GM18499 (cell line): ENCODE measurements around the gene ENOX1.

Source experiments
- ATAC-seq: cut with Tn5 transposase; IDR thresholded peaks from one replicate; pipeline ENCODE4 v1.9.1; 2021; ENCODE audit warnings: moderate number of reproducible peaks; ENCODE audit not compliant: insufficient read depth, unreplicated experiment

The ENOX1 gene

DNA sequence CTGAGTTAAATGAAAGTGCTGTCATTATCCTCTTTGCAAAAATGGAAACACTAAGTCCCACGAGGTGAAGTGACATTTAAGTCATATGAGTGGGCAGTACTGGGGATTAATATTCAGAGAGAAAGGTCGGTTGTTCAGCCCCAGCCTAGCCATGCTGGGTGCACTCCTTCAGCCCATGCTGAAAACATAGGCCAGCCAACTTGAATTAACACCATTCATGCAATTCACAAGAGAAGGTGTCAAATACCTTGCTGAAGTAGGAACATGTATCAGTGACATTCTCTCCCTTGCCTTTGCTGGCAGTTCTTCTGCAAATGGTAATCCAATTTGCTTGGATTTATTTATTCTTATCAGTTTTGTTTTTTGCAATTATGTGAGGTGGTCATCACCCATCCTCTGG is 507.1 kb downstream of the ENOX1 start:
- no peak for ATAC-seq

DNA sequence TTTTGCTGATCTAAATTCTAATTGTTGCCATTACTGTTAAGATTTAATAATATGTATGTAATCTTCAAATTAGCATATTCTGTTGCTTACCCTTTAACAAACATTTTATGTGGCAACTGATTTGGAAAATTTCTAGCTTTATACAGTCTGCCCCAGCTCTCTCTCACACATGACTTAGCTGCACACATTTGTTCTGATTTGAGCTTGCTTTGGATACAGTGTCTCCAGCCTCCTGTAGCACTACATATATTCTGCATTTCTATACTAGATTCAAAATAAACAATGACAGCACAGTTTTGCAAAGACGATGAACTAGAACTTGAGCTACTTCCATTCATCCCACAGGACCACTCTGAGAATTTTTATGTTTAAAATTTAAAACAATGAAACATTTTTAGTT is 508.6 kb downstream of the ENOX1 start:
- ATAC-seq = no peak

DNA sequence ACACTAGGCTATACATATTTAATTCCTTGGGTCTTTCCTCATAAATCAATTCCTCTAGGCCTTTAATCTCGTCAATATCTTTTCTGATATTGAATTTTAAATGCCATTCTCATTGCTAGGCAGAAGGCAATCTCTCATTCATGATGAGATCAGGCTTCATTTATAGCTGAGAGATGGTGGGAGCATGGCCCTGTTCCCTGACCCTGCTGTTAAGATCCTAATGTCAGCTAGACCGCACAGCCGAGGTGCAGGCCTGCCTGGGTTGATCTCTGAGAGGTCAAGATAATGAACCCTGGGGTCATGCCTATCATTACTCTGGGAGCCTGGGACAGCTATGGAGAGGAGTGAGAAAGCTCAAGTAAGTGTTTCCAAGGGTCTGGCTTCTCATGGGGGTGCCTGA is 509.6 kb downstream of the ENOX1 start:
- ATAC-seq = no peak

DNA sequence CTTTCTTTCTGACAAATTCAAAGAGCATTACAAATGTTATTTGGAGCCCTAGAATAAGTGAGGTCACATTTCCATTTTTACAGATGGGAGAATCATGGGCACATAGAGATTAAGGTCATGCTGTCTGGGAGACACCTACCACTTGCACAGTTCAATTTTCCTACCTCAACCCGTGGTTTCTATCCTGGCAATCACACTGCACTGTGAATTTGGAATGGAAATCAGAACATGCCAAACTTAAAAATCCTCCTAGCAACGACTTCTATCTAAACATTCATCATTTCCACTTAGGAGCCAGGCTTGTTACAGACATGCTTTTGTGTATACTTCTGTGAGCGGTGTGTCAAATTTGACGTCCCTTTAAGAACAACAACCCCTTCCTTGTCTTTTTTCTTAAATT is 511.9 kb downstream of the ENOX1 start:
- no peak for ATAC-seq

DNA sequence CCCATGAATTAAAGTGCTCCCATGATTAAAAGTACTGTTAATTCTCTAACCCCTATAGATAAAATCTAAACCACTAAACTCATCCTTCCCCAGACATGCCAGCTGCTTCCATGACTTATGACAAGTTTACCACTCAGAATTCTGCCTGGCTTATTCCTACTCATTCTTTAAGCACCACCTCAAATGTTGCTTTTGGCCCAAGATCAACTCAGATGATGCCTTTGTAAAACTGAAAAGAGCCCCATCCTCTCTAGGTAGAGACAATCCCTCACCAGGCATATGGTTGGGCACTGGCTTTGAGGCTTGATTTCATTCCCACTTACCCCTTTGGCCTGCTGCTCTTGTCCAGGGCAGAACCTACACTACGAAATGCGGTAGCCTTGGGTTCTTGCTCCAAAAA is 513.4 kb downstream of the ENOX1 start:
- no peak for ATAC-seq

DNA sequence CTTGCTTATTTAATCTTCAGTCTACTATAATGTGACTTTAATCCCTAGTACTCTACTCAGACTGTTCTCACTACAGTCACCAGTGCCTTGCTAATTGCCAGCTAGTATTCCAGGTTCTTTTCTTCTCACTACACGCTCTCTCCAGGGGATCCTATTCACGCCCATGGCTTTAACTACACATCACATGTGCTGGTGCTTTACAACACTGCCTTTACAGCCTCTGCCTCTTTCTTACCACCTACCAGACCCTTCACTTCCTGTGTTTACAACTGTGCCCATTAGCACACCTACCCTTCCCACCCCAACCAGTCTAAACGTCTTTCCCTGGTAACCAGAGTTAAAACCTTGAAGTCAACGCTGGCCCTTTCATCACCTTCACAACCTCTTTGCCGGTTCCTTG is 513.9 kb downstream of the ENOX1 start:
- no peak for ATAC-seq

DNA sequence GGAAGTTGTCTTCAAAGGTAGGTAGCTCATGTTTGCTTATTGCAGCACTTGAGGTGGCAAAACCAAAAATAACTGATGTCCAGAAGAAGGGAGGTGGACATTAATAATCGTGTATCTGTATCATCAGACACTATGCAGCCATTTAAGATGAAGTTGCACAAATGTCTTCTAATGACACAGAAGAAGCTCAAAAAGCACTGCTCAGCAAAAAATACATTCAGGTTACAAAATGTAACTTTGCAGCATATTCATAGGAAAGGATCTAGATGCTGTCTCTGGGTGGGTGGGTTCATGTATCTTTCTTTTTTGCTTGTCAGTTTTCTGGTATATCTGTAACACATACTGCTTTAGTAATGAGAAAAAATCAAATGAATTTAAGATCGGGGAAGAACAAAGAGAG is 515.6 kb downstream of the ENOX1 start:
- ATAC-seq = no peak

DNA sequence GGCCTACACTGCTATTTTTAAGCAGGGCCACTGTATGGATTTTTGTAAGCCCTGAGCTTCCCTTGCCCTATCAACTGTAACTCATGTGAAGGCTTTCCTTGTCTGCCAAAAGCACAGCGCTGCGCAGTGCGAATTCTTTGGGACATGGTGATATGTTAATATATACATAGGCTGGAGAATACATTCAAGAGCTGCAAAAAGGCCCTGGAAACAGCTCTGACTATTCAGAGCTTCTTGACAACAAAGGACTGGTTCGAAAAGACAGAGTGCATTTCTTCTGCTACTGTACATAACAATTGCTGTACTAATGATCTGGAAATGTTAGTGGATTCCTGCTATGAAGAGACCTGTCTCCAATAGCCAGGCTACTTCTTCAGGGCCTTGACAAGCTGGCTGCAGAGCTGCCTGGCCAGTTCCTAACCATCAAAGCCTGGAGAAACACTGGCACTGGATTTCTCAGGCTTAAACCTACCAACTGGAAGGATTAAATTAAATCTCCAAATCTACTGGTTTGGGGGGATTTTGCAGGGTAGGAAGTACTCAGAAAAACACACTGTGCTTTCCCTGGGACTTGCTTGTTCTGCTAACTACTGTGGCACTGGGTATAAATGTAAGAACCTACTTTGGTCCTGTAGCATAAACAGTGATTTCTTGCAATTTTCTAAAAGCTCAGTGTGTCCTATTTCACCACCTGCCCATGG is 516.5 kb downstream of the ENOX1 start:
- no peak for ATAC-seq

DNA sequence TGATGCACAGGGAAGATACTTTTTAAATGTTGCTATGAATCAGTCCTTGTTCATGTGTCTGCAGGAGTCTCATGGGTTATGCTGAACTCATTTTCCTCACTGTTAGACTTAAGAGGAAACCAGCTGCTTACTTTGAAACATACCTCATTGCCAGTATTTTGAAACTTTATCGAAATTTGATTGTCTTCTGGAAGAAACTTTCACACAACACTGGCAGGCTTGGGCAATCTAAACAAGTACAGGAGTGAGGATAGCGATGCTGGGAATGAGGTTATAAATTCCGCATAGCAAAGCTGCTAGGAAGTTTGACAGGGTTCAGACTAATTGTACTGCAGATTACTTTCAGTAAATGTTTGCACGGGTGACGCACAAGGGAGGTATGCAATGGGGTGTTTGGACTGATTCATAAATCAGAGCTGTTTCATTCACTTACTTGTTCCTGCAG is 517.7 kb downstream of the ENOX1 start:
- ATAC-seq = no peak

DNA sequence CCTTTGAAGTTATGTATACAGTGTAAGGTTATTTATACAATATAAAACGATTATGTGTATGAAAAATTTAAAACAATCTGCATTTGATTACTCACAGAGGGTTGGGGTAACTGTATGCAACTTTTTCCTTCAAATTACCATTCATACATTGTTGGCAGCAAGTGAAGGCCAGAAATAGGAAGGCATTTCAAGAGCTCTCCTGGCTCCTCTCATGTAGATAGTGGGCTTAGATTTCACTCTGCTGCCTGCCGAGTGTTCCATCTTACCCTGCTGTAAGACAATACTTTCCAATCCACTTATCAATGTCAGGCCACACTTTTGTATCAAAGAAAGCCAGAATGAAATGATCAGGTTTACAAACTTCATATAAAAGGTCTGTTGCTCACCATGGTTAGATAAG is 518.1 kb downstream of the ENOX1 start:
- ATAC-seq = no peak

DNA sequence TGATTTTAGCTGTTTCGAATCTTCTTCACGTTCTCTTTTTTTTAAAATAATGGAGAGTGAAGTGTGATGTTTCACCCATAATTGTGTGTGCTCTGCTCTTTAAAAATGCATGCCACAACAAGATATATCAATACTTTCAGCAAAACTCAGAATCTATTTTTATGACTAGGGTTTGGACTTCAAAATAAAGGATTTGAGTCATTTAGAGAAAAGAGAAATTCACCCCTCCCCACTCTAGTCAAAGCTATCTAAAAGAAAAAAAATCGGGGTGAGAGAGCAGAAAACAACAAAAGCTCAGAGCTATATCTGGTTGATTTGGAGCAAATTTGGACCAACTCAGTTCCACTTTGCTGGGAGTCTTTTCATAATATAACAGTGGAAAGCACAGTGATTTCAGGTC is 518.9 kb downstream of the ENOX1 start:
- ATAC-seq = no peak

- no peak for ATAC-seq
Observed at GRCh38 chr13:43266936-43267615, 519.7 kb downstream of the ENOX1 start.

DNA sequence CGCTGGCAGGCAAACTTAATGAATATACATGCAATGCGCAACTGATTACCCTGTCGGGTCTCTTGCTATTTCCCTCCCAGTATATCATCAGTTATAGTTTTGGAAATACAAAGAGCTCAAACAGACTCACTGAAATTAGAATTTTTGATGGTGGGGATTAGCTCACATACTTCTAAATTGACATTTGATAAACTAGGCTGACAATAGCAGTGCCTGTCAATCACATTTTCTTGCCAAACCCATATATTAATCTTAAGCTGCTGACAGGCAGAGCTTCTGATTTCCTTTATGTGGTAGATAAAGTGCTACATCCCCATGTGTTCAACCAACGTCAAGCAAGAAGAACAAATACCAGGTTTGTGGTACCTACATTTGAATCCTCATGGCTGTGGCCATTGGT is 521.7 kb downstream of the ENOX1 start:
- ATAC-seq = no peak

- ATAC-seq = no peak
Observed at GRCh38 chr13:43264458-43264857, 522.3 kb downstream of the ENOX1 start.

- no peak for ATAC-seq
Observed at GRCh38 chr13:43263047-43263446, 523.7 kb downstream of the ENOX1 start.

GRCh38 chr13:43260999-43261398 is 525.8 kb downstream of the ENOX1 start:
- ATAC-seq = no peak

- no peak for ATAC-seq
Observed at GRCh38 chr13:43258771-43259170, 528.0 kb downstream of the ENOX1 start.

- ATAC-seq = no peak
Observed at GRCh38 chr13:43257765-43258164, 529.0 kb downstream of the ENOX1 start.

DNA sequence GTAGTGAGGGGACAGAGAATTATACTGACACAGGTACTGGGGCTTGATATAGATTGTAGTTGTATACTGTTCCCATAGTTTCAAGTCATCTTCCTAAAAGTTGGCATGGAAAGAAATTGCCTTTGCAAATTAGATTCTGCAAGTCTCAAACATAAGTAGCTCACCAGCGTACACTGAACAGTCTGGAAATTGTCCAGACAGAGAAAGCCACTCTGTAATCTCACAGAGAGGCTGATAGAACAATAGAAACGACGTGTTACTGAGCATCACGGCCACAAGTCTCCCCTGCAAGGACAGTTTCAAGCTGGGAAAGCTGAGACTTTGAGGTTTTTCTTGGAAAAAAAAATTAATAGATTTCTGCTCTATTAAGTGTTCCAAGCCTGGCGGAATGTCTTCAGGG is 534.8 kb downstream of the ENOX1 start:
- no peak for ATAC-seq

- ATAC-seq = no peak
Observed at GRCh38 chr13:43246382-43246781, 540.4 kb downstream of the ENOX1 start.

DNA sequence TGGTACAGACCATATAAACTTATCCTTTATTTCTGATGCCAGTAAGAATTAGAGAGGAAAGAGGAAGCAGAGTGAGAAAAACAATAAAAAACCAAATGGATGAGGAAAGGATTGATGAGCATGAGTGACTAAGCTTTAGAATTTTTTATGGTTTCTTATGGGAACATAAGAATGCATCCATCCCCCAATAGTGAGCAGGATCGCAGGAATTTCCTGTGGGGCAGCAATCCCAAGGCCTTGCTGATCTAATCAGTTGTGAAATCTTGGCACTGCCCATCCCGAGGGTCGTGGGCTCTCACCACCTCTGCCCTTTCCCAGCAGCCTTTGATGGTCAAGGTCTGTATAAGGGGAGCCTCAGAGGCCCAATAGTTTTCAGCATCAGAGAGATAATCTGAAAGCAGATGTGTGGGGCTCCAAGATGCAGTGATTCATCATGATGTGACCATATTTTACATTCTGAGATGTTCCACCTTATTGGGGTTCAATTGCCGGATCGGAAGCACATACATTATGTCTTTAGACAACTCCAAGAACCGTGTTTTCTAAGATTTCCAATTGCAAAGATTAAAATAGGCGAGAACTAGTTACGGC is 541.3 kb downstream of the ENOX1 start:
- ATAC-seq = no peak

DNA sequence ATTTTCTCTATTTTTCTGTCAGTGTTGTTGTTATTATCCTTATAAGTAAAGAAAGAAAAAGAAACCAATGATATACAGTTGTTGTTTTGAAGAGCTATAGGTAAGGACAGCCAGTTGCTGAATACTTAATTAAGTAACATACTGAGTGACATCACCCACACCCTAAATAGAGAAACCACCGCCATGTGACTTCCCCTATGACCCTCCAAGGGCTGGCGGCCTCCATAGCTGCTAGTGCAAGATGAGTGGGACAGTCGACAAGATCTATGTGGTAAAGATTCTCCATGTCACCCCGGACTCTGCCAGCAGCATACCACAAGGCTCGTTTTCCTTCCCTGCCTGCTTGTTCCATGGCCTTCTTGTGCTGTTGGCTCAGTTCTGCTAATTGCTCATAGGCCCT is 542.3 kb downstream of the ENOX1 start:
- no peak for ATAC-seq
